ENCODE data around the gene FAM168A. TPM values are rescaled to one million over a fixed set of nuclear protein-coding genes. Genes with fewer than 3 reads are reported as not detected.
A peak's percentile ranks its signal among the peaks of the same experiment; 100 is the strongest.

Gene FAM168A
- total RNA-seq, 2 experiments from 2014 or later: 12.2 TPM

DNA sequence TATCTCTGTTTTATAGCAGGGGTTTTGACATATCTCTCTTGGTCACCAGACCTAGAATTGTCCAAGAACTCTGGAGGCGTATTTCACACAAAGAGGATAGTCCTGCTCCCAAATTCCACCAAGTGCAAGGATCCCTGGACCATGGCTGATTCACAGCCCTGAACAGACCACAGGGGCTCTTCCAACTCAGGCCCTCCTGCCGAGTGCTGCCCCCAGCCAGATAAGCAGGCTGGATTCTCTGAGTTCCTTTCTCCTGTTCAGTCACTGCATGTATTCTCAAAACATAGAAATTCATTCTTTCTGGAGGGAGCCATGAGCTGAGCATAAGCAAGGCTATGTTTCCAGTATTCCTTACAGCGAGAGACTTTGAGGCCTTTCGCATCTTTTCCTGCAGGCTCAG is 35.1 kb upstream of the FAM168A start:
- no peaks in the 10 kb centered on the region for H3K36me3 Mint-ChIP-seq
- POLR2A ChIA-PET: no interaction called here
- no peak overlapping the region for H3K4me3 Mint-ChIP-seq
- intact Hi-C loops (cut with micrococcal nuclease): no loop called here
- H3K4me1 Mint-ChIP-seq (ENCODE audit: low read depth): peaks cover 6% of the 10 kb centered on the region
- H3K9me3 Mint-ChIP-seq: no peaks in the 10 kb centered on the region
- CTCF ChIA-PET: no interaction called here
- no peaks in the 10 kb centered on the region for H3K27me3 Mint-ChIP-seq
- no peak for DNase-seq
- H3K27ac Mint-ChIP-seq: no peak overlapping the region

DNA sequence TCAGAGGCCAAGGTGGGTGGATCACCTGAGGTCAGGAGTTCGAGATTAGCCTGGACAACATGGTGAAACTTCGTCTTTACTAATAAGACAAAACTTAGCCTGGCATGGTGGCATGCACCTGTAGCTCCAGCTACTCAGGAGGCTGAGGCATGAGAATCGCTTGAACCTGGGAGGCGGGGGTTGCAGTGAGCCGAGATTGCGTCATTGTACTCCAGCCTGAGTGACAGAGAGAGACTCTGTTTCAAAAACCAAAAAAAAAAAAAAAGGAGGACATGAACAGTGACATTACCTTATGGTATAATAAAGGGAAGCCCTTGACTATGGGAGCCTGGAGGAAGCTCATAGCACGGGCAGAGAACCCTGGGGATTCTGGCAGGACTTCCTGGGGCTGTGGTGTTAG is 32.0 kb upstream of the FAM168A start:
- Mint-ChIP-seq H3K27me3 (no peaks in the 10 kb centered on the region), H3K4me3 (no peak overlapping the region), H3K36me3 (no peaks in the 10 kb centered on the region), H3K9me3 (no peaks in the 10 kb centered on the region), H3K27ac (no peak overlapping the region), H3K4me1 (ENCODE audit: low read depth) (peaks cover 6% of the 10 kb centered on the region)
- POLR2A ChIA-PET: interaction anchor here (0.6 kb wide), 1 partner anchor 151 kb away, joined by 5 read pairs; no protein-coding TSS in a partner anchor
- no peak for DNase-seq
- intact Hi-C loops (cut with micrococcal nuclease): no loop called here
- CTCF ChIA-PET: interaction anchor here (0.7 kb wide), 1 partner anchor 760 kb away, joined by 3 read pairs; no protein-coding TSS in a partner anchor

DNA sequence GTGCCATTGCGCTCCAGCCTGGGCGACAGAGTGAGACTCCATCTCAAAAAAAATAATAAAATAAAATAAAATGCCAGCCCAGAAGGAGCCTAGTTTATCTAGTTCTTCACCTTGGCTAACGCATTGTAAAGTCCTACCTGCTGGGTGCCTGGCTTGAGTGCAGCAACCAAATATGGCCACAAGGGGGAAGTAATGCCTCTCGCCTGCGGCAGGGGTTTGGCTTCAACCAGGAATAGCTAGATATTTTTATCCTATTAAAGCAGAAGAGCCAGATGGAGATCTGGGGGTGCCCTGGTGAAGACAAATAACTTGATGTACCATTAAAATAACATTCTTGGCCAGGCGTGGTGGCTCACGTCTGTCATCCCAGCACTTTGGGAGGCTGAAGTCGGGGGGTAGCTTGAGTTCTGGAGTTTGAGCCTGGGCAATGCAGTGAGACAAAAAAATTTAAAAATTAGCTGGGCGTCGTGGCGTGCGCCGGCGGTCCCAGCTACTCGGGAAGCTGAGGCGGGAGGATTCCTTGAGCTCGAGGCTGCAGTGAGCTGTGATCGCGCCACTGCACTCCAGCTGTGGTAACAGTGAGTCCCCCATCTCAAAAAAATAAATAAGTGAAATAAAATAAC is 27.9 kb upstream of the FAM168A start:
- Mint-ChIP-seq H3K27ac (no peak overlapping the region), H3K4me3 (no peak overlapping the region), H3K4me1 (ENCODE audit: low read depth) (no peaks in the 10 kb centered on the region), H3K27me3 (peaks cover 14% of the 10 kb centered on the region), H3K36me3 (no peaks in the 10 kb centered on the region), H3K9me3 (no peaks in the 10 kb centered on the region)
- ChIA-PET POLR2A (no interaction called here), CTCF (interaction anchor here (0.6 to 6.7 kb wide), 63 partner anchors 9 to 1552 kb away, joined by 3 to 173 read pairs (median 4); partner anchors contain the start of genes MRPL48 and PLEKHB1)
- DNase-seq: peak; percentile 75
- intact Hi-C loops (cut with micrococcal nuclease): loop anchor here (1.0 kb wide), 1 partner anchor 35 kb away; no protein-coding TSS in a partner anchor

DNA sequence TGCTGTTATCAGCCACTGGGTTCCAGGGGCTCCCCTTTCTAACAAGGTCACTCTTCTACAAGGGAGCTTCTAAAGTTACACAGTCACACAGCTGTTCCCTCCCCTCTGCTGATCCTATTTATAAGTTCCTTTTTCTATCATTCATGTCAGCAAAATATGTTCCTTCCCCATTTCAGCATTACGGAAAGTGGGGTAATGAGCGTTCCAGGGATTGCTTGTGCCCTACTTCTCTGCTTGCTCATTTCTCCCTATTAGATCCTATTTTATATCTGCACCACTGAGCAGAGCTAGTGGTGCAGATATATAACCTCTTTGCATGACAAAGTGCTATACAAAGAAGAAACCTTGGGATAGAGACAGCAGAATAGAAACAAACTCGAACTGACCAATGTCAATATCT is 25.8 kb upstream of the FAM168A start:
- H3K36me3 Mint-ChIP-seq: no peaks in the 10 kb centered on the region
- ChIA-PET POLR2A (no interaction called here), CTCF (interaction anchor here (1.4 to 6.7 kb wide), 2 partner anchors 11 to 38 kb away, joined by 3 to 173 read pairs; no protein-coding TSS in a partner anchor)
- H3K27me3 Mint-ChIP-seq: peaks cover 14% of the 10 kb centered on the region
- no peaks in the 10 kb centered on the region for H3K9me3 Mint-ChIP-seq
- no peak overlapping the region for H3K4me3 Mint-ChIP-seq
- H3K4me1 Mint-ChIP-seq (ENCODE audit: low read depth): no peaks in the 10 kb centered on the region
- no peak overlapping the region for H3K27ac Mint-ChIP-seq
- intact Hi-C loops (cut with micrococcal nuclease): no loop called here
- DNase-seq: no peak

DNA sequence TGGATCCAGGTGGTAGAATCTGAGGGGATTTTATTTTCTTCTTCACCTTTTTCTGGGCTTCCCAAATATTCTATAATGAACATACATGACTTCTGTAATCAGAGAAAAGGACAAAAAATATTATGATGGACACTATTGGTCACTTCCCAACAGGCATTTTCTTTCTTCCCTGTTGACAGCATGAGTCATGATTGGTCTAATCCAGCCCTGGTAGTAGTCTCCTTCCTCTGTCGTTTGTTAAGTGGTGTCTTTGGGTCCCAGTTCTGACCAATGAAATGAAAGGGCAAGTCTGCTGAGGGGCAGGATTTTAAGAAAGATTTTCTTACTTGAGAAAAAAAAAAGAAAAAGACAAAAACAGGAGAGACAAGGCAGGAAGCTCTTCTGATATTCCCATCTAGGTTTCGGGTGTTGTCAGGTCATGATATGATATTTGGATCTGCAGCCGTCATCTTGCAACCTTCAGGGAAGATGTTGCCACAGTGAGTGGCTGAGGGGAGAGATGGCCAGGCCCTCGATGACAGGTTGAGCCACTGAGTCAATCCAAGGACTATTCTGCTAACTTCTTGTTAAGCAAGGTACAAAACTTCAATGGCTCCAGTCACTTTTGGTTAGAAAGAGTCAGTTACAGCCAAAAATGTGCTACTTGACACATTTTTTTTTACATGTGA is 25.1 kb upstream of the FAM168A start:
- peaks cover 14% of the 10 kb centered on the region for H3K27me3 Mint-ChIP-seq
- ChIA-PET CTCF (interaction anchor here (0.7 to 6.7 kb wide), 3 partner anchors 11 to 234 kb away, joined by 3 to 173 read pairs (median 3); no protein-coding TSS in a partner anchor), POLR2A (no interaction called here)
- no peak overlapping the region for H3K27ac Mint-ChIP-seq
- H3K36me3 Mint-ChIP-seq: no peaks in the 10 kb centered on the region
- intact Hi-C loops (cut with micrococcal nuclease): no loop called here
- no peak for DNase-seq
- no peak overlapping the region for H3K4me3 Mint-ChIP-seq
- H3K4me1 Mint-ChIP-seq (ENCODE audit: low read depth): no peaks in the 10 kb centered on the region
- no peaks in the 10 kb centered on the region for H3K9me3 Mint-ChIP-seq

DNA sequence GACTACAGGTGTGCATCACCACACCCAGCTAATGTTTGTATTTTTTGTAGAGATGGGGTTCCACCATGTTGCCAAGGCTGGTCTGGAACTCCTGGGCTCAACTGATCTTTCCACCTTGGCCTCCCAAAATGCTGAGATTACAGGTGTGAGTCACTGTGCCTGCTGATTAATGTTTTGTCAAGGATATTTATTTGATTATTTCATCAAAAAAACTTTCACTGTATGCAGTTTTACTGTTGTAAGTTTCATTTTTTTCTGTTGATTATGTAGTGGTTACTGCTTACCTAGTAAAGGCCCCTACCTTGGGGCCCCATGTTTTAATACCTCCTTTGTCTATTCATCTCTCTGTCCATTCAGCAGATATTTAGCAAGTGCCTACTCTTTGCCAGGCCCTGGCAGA is 16.7 kb upstream of the FAM168A start:
- no peaks in the 10 kb centered on the region for H3K9me3 Mint-ChIP-seq
- no peak for DNase-seq
- H3K36me3 Mint-ChIP-seq: no peaks in the 10 kb centered on the region
- no peaks in the 10 kb centered on the region for H3K4me1 Mint-ChIP-seq (ENCODE audit: low read depth)
- intact Hi-C loops (cut with micrococcal nuclease): no loop called here
- ChIA-PET POLR2A (no interaction called here), CTCF (interaction anchor here (1.6 kb wide), 1 partner anchor 11 kb away, joined by 8 read pairs; no protein-coding TSS in a partner anchor)
- H3K27me3 Mint-ChIP-seq: peaks cover 9% of the 10 kb centered on the region
- no peak overlapping the region for H3K4me3 Mint-ChIP-seq
- H3K27ac Mint-ChIP-seq: no peak overlapping the region

DNA sequence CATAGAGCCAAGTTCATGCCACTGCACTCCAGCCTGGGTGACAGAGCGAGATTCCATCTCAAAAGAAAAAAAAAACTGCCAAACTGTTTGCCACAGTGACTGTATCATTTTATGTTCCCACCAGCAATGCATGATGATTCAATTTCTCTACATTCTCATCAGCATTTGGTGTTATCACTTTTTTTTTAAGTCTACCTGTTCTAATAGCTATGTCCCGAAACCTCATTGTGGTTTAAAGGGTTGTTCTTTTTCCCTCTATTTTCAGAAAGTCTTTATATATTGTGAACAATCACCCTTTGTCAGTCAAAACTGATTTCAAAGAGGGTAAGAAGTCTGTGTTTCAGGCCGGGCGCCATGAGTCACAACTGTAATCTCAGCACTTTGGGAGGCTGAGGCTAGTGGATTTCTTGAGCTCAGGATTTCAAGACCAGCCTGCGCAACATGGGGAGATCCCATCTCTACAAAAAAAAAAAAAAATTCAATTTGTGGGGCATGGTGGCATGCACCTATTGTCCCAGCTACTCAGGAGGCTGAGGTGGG is 14.8 kb upstream of the FAM168A start:
- ChIA-PET CTCF (interaction anchor here (0.7 to 0.8 kb wide), 2 partner anchors 11 to 31 kb away, joined by 3 to 4 read pairs; no protein-coding TSS in a partner anchor), POLR2A (interaction anchor here (0.6 kb wide), 1 partner anchor 253 kb away, joined by 3 read pairs; no protein-coding TSS in a partner anchor)
- H3K4me3 Mint-ChIP-seq: no peak overlapping the region
- DNase-seq: no peak
- no peak overlapping the region for H3K27ac Mint-ChIP-seq
- peaks cover 9% of the 10 kb centered on the region for H3K27me3 Mint-ChIP-seq
- no peaks in the 10 kb centered on the region for H3K4me1 Mint-ChIP-seq (ENCODE audit: low read depth)
- intact Hi-C loops (cut with micrococcal nuclease): no loop called here
- no peaks in the 10 kb centered on the region for H3K36me3 Mint-ChIP-seq
- H3K9me3 Mint-ChIP-seq: no peaks in the 10 kb centered on the region

DNA sequence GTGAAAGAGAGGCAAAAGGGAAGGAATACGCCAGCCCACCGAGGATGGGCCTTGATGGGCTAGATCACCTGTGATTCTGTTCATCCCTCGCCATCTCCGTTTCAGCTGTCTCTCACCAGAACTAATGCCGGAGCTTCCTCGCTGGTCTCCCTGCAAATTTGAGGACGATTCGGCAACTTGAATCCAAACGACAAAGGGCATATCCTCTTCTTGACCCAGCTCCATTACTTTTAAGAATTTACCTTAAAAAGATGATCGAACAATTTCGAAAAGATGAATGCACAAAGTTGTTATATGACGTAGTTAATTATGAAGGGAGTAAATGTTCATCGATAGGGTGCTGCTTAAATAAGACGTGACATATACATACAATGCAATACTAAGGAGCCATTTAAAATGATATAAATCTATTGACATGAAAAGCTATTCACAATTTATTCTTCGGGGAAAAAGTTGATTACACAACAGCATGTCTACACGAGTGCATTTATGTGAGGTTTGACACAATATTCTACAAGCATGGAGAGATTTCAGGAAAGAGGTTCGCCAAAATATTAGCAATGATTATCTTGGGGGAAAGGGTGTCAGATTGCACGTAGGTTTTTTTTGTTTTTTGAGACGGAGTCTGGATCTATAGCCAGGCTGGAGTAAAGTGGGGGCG is 937 bp upstream of the FAM168A start:
- Mint-ChIP-seq H3K27me3 (no peaks in the 10 kb centered on the region), H3K9me3 (no peaks in the 10 kb centered on the region), H3K4me1 (ENCODE audit: low read depth) (peaks cover 29% of the 10 kb centered on the region), H3K36me3 (no peaks in the 10 kb centered on the region), H3K27ac (peak overlapping the region; percentile 84), H3K4me3 (peak overlapping the region; percentile 86)
- no peak for DNase-seq
- POLR2A ChIA-PET: interaction anchor here (0.6 kb wide), 1 partner anchor 13 kb away, joined by 3 read pairs; no protein-coding TSS in a partner anchor
- intact Hi-C loops (cut with micrococcal nuclease): loop anchor here (1.0 to 2.0 kb wide), 4 partner anchors 20 to 799 kb away; partner anchors contain the start of genes C2CD3, PGM2L1 and PPME1
- CTCF ChIA-PET: interaction anchor here (1.2 to 1.5 kb wide), 3 partner anchors 27 to 248 kb away, joined by 3 to 6 read pairs (median 4); no protein-coding TSS in a partner anchor

DNA sequence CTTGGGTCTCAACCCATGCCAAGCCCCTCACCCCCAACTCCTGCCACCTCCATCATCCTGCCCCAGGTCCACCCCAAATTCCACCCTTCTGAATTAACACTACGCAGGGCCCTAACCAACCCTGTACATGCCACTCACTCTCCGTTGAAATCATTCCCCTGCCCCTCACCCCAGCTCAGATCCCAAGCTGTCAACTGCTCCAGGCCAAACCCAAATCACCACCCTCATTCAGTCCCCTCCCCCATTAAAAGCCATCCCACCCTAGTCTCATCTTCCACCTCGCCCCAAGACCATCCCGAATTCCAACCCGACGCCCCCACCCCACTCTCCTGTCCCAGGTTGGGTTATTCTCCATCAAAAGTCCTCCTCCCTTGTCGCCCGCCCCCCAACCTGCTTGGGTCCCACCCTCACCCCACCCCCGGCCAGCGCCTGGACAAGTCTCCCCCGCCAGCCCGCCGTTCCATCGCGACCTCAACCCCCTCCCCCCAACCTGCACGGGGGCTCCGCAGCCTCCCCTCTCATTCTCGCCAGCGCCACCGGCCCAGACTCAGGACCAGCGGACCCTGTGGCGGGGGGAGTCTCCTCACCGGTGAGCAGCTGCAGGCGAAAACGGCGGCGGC is 466 bp downstream of the FAM168A start:
- Mint-ChIP-seq H3K36me3 (no peaks in the 10 kb centered on the region), H3K4me1 (ENCODE audit: low read depth) (peaks cover 29% of the 10 kb centered on the region), H3K27me3 (no peaks in the 10 kb centered on the region), H3K4me3 (peak overlapping the region; percentile 86), H3K9me3 (no peaks in the 10 kb centered on the region), H3K27ac (peak overlapping the region; percentile 84)
- POLR2A ChIA-PET: interaction anchor here (0.6 to 0.7 kb wide), 3 partner anchors 12 to 232 kb away, joined by 3 to 5 read pairs (median 3); no protein-coding TSS in a partner anchor
- intact Hi-C loops (cut with micrococcal nuclease): no loop called here
- CTCF ChIA-PET: interaction anchor here (0.9 kb wide), 1 partner anchor 11 kb away, joined by 3 read pairs; no protein-coding TSS in a partner anchor
- DNase-seq: no peak

DNA sequence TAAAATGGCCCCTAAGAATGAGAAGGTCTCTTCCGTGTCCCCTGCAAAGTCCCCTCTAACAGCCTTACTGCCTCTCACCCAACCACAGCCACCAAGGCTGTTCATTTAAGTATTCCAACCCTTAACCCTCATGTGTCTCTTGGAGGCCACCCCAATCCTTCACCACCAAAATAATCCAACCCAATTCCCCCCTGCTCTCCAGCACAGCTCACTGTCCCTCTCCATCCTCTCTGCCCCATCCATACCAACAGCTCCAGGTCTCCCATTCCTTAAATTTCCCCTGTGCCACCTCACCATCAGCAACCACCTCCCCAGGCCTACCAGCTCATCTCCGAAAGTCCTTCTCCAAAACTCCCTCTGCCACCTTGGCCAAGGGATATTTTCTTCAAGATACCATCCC is 1.4 kb downstream of the FAM168A start:
- Mint-ChIP-seq H3K4me3 (peak overlapping the region; percentile 86), H3K9me3 (no peaks in the 10 kb centered on the region), H3K27ac (no peak overlapping the region), H3K4me1 (ENCODE audit: low read depth) (peaks cover 29% of the 10 kb centered on the region), H3K36me3 (no peaks in the 10 kb centered on the region), H3K27me3 (no peaks in the 10 kb centered on the region)
- CTCF ChIA-PET: interaction anchor here (0.6 kb wide), 1 partner anchor 905 kb away, joined by 3 read pairs; no protein-coding TSS in a partner anchor
- POLR2A ChIA-PET: no interaction called here
- DNase-seq: no peak
- intact Hi-C loops (cut with micrococcal nuclease): no loop called here

DNA sequence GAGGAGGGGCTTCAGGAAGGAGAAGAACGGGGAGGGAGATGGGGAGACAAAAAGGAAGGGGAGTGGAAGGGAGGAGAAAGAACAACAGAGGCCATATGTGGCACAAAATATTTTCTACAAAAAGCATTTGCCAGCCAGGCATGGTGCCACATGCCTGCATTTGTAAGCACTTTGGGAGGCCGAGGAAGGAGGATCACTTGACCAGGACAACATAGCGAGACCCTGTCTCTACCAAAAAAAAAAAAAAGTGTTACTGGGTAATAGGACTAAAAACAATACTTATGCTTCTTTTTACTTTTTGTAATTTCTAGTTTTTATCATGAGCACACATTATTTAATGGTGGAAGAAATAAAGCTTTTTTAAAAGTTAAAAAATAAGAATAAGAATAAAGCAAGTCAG is 5.3 kb downstream of the FAM168A start:
- no peak for DNase-seq
- ChIA-PET CTCF (interaction anchor here (1.0 to 2.0 kb wide), 2 partner anchors 33 to 68 kb away, joined by 3 to 6 read pairs; no protein-coding TSS in a partner anchor), POLR2A (no interaction called here)
- Mint-ChIP-seq H3K4me1 (ENCODE audit: low read depth) (peaks cover 24% of the 10 kb centered on the region), H3K9me3 (no peaks in the 10 kb centered on the region), H3K36me3 (no peaks in the 10 kb centered on the region), H3K4me3 (no peak overlapping the region), H3K27ac (no peak overlapping the region), H3K27me3 (no peaks in the 10 kb centered on the region)
- intact Hi-C loops (cut with micrococcal nuclease): no loop called here
